ENCODE data around the gene NRXN3. TPM values are rescaled to one million over a fixed set of nuclear protein-coding genes. Genes with fewer than 3 reads are reported as not detected.

The NRXN3 gene
- polyA plus RNA-seq, 1 donor from 2014 or later = 110 TPM

GRCh38 chr14:79630288-79630960 is 1460.3 kb downstream of the NRXN3 start:
- no peaks in the 10 kb centered on the region for H3K79me2 ChIP-seq (replicated peaks; ENCODE audit: insufficient read depth, low read length)

GRCh38 chr14:79631276-79631675 is 1461.1 kb downstream of the NRXN3 start:
- H4K20me1 ChIP-seq (ENCODE audit: insufficient read depth) = no peaks in the 10 kb centered on the region
- no peaks in the 10 kb centered on the region for H3K9me3 ChIP-seq (ENCODE audit: low read length)
- H3K4me2 ChIP-seq (ENCODE audit: low read length) = no peak overlapping the region
- H3F3A ChIP-seq (ENCODE audit: insufficient read depth, low read length, poor library complexity, severe bottlenecking) = no peaks in the 10 kb centered on the region
- H2AFZ ChIP-seq (ENCODE audit: low read depth, low read length) = no peak overlapping the region
- no peaks in the 10 kb centered on the region for H3K27me3 ChIP-seq (ENCODE audit: insufficient read depth, low read depth, low read length)
- no peak overlapping the region for H3K9ac ChIP-seq (ENCODE audit: low read length)
- H3K4me3 ChIP-seq (ENCODE audit: low read length) = no peak overlapping the region
- H3K9me2 ChIP-seq (ENCODE audit: insufficient read depth, low read length) = no peaks in the 10 kb centered on the region
- no peaks in the 10 kb centered on the region for H3K36me3 ChIP-seq (ENCODE audit: insufficient read depth, low read length)
- H3K79me2 ChIP-seq (replicated peaks; ENCODE audit: insufficient read depth, low read length) = no peaks in the 10 kb centered on the region
- H3K27ac ChIP-seq (ENCODE audit: low read length) = no peak overlapping the region
- TF ChIP-seq MXI1 (conservative IDR thresholded peaks at IDR 0.05; ENCODE audit: poor library complexity, severe bottlenecking) = no peak
- TF ChIP-seq TAF1 (IDR thresholded peaks at IDR 0.05; ENCODE audit: low read depth) = no peak
- no peak for TF ChIP-seq SMC3 (conservative IDR thresholded peaks at IDR 0.05; ENCODE audit: poor library complexity)
- TF ChIP-seq CTCF (IDR thresholded peaks at IDR 0.05; ENCODE audit: poor library complexity, severe bottlenecking) = no peak
- no peak for TF ChIP-seq EZH2 (IDR thresholded peaks at IDR 0.05; ENCODE audit: borderline replicate concordance, insufficient read depth, low read length, poor library complexity, severe bottlenecking)
- no peak for TF ChIP-seq POLR2AphosphoS5 (IDR thresholded peaks at IDR 0.05)
- TF ChIP-seq EP300 (conservative IDR thresholded peaks at IDR 0.05; ENCODE audit: poor library complexity, severe bottlenecking) = no peak
- no peak for TF ChIP-seq RAD21 (conservative IDR thresholded peaks at IDR 0.05)

More at GRCh38 chr14:79630288-79630960, 1460.3 kb downstream of the NRXN3 start:
- Histone ChIP-seq H4K20me1 (ENCODE audit: insufficient read depth) (no peaks in the 10 kb centered on the region), H3K27ac (ENCODE audit: low read length) (peak overlapping the region; percentile 27), H3K9ac (ENCODE audit: low read length) (no peak overlapping the region), H2AFZ (ENCODE audit: low read depth, low read length) (no peak overlapping the region), H3K9me2 (ENCODE audit: insufficient read depth, low read length) (no peaks in the 10 kb centered on the region), H3F3A (ENCODE audit: insufficient read depth, low read length, poor library complexity, severe bottlenecking) (no peaks in the 10 kb centered on the region), H3K27me3 (ENCODE audit: insufficient read depth, low read depth, low read length) (no peaks in the 10 kb centered on the region), H3K4me2 (ENCODE audit: low read length) (no peak overlapping the region), H3K9me3 (ENCODE audit: low read length) (no peaks in the 10 kb centered on the region), H3K4me3 (ENCODE audit: low read length) (no peak overlapping the region), H3K36me3 (ENCODE audit: insufficient read depth, low read length) (no peaks in the 10 kb centered on the region)
- TF ChIP-seq EP300 (conservative IDR thresholded peaks at IDR 0.05; ENCODE audit: poor library complexity, severe bottlenecking) = no peak
- TF ChIP-seq CTCF (IDR thresholded peaks at IDR 0.05; ENCODE audit: poor library complexity, severe bottlenecking) = no peak
- TF ChIP-seq EZH2 (IDR thresholded peaks at IDR 0.05; ENCODE audit: borderline replicate concordance, insufficient read depth, low read length, poor library complexity, severe bottlenecking) = no peak
- TF ChIP-seq SMC3 (conservative IDR thresholded peaks at IDR 0.05; ENCODE audit: poor library complexity) = no peak
- no peak for TF ChIP-seq TAF1 (IDR thresholded peaks at IDR 0.05; ENCODE audit: low read depth)
- no peak for TF ChIP-seq RAD21 (conservative IDR thresholded peaks at IDR 0.05)
- TF ChIP-seq POLR2AphosphoS5 (IDR thresholded peaks at IDR 0.05) = no peak
- TF ChIP-seq MXI1 (conservative IDR thresholded peaks at IDR 0.05; ENCODE audit: poor library complexity, severe bottlenecking) = no peak
- no peak for TF ChIP-seq REST (IDR thresholded peaks at IDR 0.05; ENCODE audit: borderline replicate concordance)
